SK-N-SH (cell line): ENCODE measurements around the gene RAB3C. TPM values are rescaled to one million over a fixed set of nuclear protein-coding genes. Genes with fewer than 3 reads are reported as not detected.

ENCODE experiments used
- CTCF ChIA-PET: fragments of 300-600, 350-600 bp; formaldehyde crosslinking; extraction: SDS; loops from one replicate; lab custom pipeline; 2021; lab: Yijun Ruan, JAX
- POLR2A ChIA-PET: fragments of 350-600 bp; sonication (Branson Sonifier 250); formaldehyde crosslinking; extraction: SDS; loops from one replicate; lab custom pipeline; 2020; ENCODE audit warnings: antibody characterized with exemption, inconsistent platforms; lab: Yijun Ruan, JAX
- DNase-seq: peaks from one replicate; pipeline ENCODE4 v3.0.0; 2012
- H2AFZ ChIP-seq: fragments of 200-600 bp; sonication (generic); 2 replicates; pipeline ENCODE4 v1.8.1; 2016; ENCODE audit warnings: antibody characterized with exemption, mild to moderate bottlenecking, low read depth
- H3F3A ChIP-seq: fragments of 200-600 bp; sonication (generic); replicated peaks from 2 replicates; pipeline ENCODE3; 2016; ENCODE audit warnings: antibody characterized with exemption, mild to moderate bottlenecking; ENCODE audit not compliant: insufficient read depth
- H3K27ac ChIP-seq, 2 experiments: fragments of 200-500 bp in 1 of 2; fragments of 200-600 bp in 1 of 2; sonication (Bioruptor generic) in 1 of 2; sonication (generic), shearing (Covaris generic) in 1 of 2; 2 replicates each; pipeline versions ENCODE4 v1.5.1 to v1.6.1; 2014 to 2016; ENCODE audit warnings: low read depth in 2 of 2, inconsistent platforms in 1 of 2, low read length in 1 of 2, mild to moderate bottlenecking in 1 of 2, mixed read lengths in 1 of 2
- H3K27me3 ChIP-seq: fragments of 200-600 bp; sonication (generic), shearing (Covaris generic); 2 replicates; pipeline ENCODE4 v1.6.1; 2016; ENCODE audit warnings: mixed run types; ENCODE audit not compliant: insufficient read depth
- H3K36me3 ChIP-seq, 2 experiments: fragments of 200-500 bp in 1 of 2; fragments of 200-600 bp in 1 of 2; sonication (Bioruptor generic) in 1 of 2; sonication (generic) in 1 of 2; replicated peaks in 1 of 2; 2 replicates each; pipeline versions ENCODE3 to v1.5.1; 2014 to 2016; ENCODE audit warnings: low read length in 1 of 2, mild to moderate bottlenecking in 1 of 2; ENCODE audit not compliant: insufficient read depth in 2 of 2, control insufficient read depth in 1 of 2
- H3K4me1 ChIP-seq, 2 experiments: fragments of 200-500 bp in 1 of 2; fragments of 200-600 bp in 1 of 2; sonication (Bioruptor generic) in 1 of 2; sonication (generic), shearing (Covaris generic) in 1 of 2; 2 replicates each; pipeline versions ENCODE4 v1.5.1 to v1.6.1; 2014 to 2016; ENCODE audit warnings: low read depth in 1 of 2, low read length in 1 of 2, mixed run types in 1 of 2; ENCODE audit not compliant: insufficient read depth in 2 of 2, control insufficient read depth in 1 of 2
- H3K4me2 ChIP-seq: fragments of 200-600 bp; sonication (generic), shearing (Covaris generic); 2 replicates; pipeline ENCODE4 v1.6.1; 2017; ENCODE audit warnings: mixed run types
- H3K4me3 ChIP-seq, 2 experiments: fragments of 200-500 bp in 1 of 2; fragments of 200-600 bp in 1 of 2; sonication (Bioruptor generic) in 1 of 2; sonication (generic), shearing (Covaris generic) in 1 of 2; 2 replicates each; pipeline versions ENCODE4 v1.5.1 to v1.8.1; 2014 to 2016; ENCODE audit warnings: low read depth in 2 of 2, inconsistent platforms in 1 of 2, low read length in 1 of 2, mild to moderate bottlenecking in 1 of 2, mixed read lengths in 1 of 2, moderate library complexity in 1 of 2
- H3K79me2 ChIP-seq: fragments of 200-600 bp; sonication (generic); 2 replicates; pipeline ENCODE4 v1.8.1; 2017; ENCODE audit warnings: mild to moderate bottlenecking; ENCODE audit not compliant: insufficient read depth
- H3K9ac ChIP-seq: fragments of 200-600 bp; sonication (generic); 2 replicates; pipeline ENCODE4 v1.6.1; 2017; ENCODE audit warnings: mixed run types
- H3K9me2 ChIP-seq: fragments of 200-600 bp; sonication (generic); 2 replicates; pipeline ENCODE4 v1.6.1; 2017; ENCODE audit warnings: mixed run types
- H3K9me3 ChIP-seq: fragments of 200-600 bp; sonication (generic); 2 replicates; pipeline ENCODE4 v1.6.1; 2017; ENCODE audit warnings: mixed run types, mild to moderate bottlenecking, moderate library complexity
- H4K20me1 ChIP-seq: fragments of 200-600 bp; sonication (generic); 2 replicates; pipeline ENCODE4 v1.6.1; 2017; ENCODE audit warnings: mild to moderate bottlenecking, mixed run types; ENCODE audit not compliant: insufficient read depth
- EZH2phosphoT487 ChIP-seq: fragments of 200-600 bp; sonication (generic); IDR thresholded peaks from 2 replicates; pipeline ENCODE4 v1.6.1; 2017; ENCODE audit warnings: low read depth, mixed run types, mild to moderate bottlenecking, antibody characterized with exemption, moderate library complexity, borderline replicate concordance
- FOSL2 ChIP-seq: IDR thresholded peaks from 2 replicates; pipeline ENCODE4 v1.4.0; 2012; ENCODE audit warnings: low read depth, mild to moderate bottlenecking, moderate library complexity, borderline replicate concordance
- FOXJ3 ChIP-seq: sonication (generic); formaldehyde crosslinking; IDR thresholded peaks from 2 replicates; pipeline ENCODE4 v1.5.1; 2020; ENCODE audit warnings: mild to moderate bottlenecking, missing genetic modification reagents
- FOXM1 ChIP-seq: IDR thresholded peaks from 2 replicates; pipeline ENCODE4 v1.4.0; 2012; ENCODE audit warnings: low read depth, mild to moderate bottlenecking
- MEF2A ChIP-seq: IDR thresholded peaks from 2 replicates; pipeline ENCODE4 v1.4.0; 2012; ENCODE audit warnings: low read depth, borderline replicate concordance
- POLR2AphosphoS5 ChIP-seq: IDR thresholded peaks from 2 replicates; pipeline ENCODE4 v1.6.1; 2012; ENCODE audit warnings: low read depth, low read length
- RAD21 ChIP-seq: IDR thresholded peaks from 2 replicates; pipeline ENCODE4 v1.6.1; 2012; ENCODE audit warnings: mild to moderate bottlenecking, low read length
- SIN3A ChIP-seq: IDR thresholded peaks from 2 replicates; pipeline ENCODE4 v1.6.1; 2012; ENCODE audit warnings: low read depth, mild to moderate bottlenecking, low read length, moderate library complexity, borderline replicate concordance
- SMC3 ChIP-seq: IDR thresholded peaks from 2 replicates; pipeline ENCODE4 v1.6.1; 2012; ENCODE audit warnings: low read depth, low read length, improper control_type of control experiment
- TEAD4 ChIP-seq: IDR thresholded peaks from 2 replicates; pipeline ENCODE4 v1.4.0; 2012; ENCODE audit warnings: mild to moderate bottlenecking, borderline replicate concordance; ENCODE audit not compliant: insufficient read depth
- WGBS: methylation state at CpG from one replicate; pipeline ENCODE4 v1.1.6; 2017; ENCODE audit warnings: low lambda C conversion rate; 5-methylcytosine and 5-hydroxymethylcytosine counted together
- polyA plus RNA-seq, 3 experiments: library from polyadenylated mRNA; depleted of rRNA; stranded (reverse); fragments of >200 nt; gene quantifications; 2 replicates each; pipeline ENCODE4 v1.2.3, GENCODE V29; 2012
- TF ChIP-seq, protein P1 (sequence below): IDR thresholded peaks from 2 replicates; pipeline ENCODE4 v1.4.0; 2012; ENCODE audit warnings: low read depth
- TF ChIP-seq, protein P2 (sequence below): fragments of 150-350 bp; IDR thresholded peaks from 2 replicates; pipeline ENCODE4 v1.6.1; 2016; ENCODE audit warnings: mild to moderate bottlenecking, low read depth, low read length
- TF ChIP-seq, protein P3 (sequence below): IDR thresholded peaks from 2 replicates; pipeline ENCODE4 v1.4.0; 2012; ENCODE audit warnings: low read depth, borderline replicate concordance
- TF ChIP-seq, protein P4 (sequence below): fragments of 150-350 bp; IDR thresholded peaks from 2 replicates; pipeline ENCODE4 v1.6.1; 2017; ENCODE audit warnings: antibody characterized with exemption, low read length, low read depth, borderline replicate concordance
- TF ChIP-seq, protein P5 (sequence below): IDR thresholded peaks from 2 replicates; pipeline ENCODE4 v1.6.1; 2012; ENCODE audit warnings: mild to moderate bottlenecking, low read depth, low read length, moderate library complexity

RAB3C gene
- polyA plus RNA-seq, 1 of the 3 experiments (the other 2 are of a cell fraction), result 0.03 TPM

DNA sequence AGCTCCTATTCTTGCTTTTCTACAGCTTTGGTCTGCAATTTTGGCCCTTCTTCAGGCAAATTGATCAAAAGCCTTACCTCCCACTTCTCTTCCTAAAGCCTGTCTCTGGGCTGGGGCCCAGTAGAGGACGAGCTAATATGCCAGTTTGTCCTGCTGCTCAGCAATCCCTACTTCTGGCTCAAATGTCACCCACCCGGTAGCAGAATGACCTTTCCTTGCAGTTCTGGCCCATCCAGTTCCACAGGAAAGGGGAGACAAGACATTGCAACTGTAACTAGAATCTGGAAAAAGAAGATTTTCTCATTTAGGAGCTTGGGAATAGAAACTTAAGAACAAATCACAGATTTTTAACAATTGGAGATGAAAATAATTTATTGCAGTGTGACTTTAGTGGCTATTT lies 261.5 kb downstream of the RAB3C start:
- Histone ChIP-seq H3F3A (no peaks in the 10 kb centered on the region), H3K9ac (no peak overlapping the region), H2AFZ (no peak overlapping the region), H3K27ac (no peak overlapping the region), H3K79me2 (no peaks in the 10 kb centered on the region), H3K9me3 (no peaks in the 10 kb centered on the region), H3K4me2 (no peak overlapping the region), H3K27me3 (no peaks in the 10 kb centered on the region), H3K36me3 (no peaks in the 10 kb centered on the region), H3K4me3 (no peak overlapping the region), H4K20me1 (no peaks in the 10 kb centered on the region), H3K4me1 (peaks cover 0 to 3% of the 10 kb centered on the region in 2 experiments; a peak in 1 of 4 replicates), H3K9me2 (no peaks in the 10 kb centered on the region)
- WGBS, result 23% methylated on average over 2 of the region's 2 CpGs
- CTCF ChIA-PET, result interaction anchor here (1.4 kb wide), 1 partner anchor 9 kb away, joined by 3 read pairs; no protein-coding TSS in a partner anchor
- no peak for DNase-seq
- TF ChIP-seq RAD21 (no peak), EZH2phosphoT487 (no peak)
- TF ChIP-seq, protein P1, sequence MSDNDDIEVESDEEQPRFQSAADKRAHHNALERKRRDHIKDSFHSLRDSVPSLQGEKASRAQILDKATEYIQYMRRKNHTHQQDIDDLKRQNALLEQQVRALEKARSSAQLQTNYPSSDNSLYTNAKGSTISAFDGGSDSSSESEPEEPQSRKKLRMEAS, result no peak
- TF ChIP-seq, protein P2, sequence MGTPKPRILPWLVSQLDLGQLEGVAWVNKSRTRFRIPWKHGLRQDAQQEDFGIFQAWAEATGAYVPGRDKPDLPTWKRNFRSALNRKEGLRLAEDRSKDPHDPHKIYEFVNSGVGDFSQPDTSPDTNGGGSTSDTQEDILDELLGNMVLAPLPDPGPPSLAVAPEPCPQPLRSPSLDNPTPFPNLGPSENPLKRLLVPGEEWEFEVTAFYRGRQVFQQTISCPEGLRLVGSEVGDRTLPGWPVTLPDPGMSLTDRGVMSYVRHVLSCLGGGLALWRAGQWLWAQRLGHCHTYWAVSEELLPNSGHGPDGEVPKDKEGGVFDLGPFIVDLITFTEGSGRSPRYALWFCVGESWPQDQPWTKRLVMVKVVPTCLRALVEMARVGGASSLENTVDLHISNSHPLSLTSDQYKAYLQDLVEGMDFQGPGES, result no peak
- TF ChIP-seq, protein P3, sequence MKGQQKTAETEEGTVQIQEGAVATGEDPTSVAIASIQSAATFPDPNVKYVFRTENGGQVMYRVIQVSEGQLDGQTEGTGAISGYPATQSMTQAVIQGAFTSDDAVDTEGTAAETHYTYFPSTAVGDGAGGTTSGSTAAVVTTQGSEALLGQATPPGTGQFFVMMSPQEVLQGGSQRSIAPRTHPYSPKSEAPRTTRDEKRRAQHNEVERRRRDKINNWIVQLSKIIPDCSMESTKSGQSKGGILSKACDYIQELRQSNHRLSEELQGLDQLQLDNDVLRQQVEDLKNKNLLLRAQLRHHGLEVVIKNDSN, result no peak
- POLR2A ChIA-PET, result no interaction called here

DNA sequence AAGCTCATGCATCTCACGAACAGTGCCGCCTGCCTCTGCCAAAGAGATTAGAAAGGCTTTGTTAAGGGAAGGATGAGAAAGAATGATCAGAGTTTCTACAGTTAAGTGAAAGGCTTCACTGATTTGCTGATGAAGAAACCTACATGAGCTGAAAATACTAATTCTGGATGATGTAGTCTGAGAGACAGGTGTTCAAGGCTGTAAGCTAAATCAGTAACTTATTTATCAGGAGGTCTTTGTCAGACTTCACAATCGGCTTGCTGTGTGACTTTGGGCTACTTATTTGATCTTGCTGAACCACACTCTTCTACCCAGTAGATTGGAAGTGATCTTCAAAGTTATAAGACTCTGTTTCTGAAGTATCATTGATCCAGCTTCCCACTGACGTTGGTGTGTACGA lies 264.2 kb downstream of the RAB3C start:
- Histone ChIP-seq H3K36me3 (no peaks in the 10 kb centered on the region), H3K79me2 (no peaks in the 10 kb centered on the region), H4K20me1 (no peaks in the 10 kb centered on the region), H3K9me3 (no peaks in the 10 kb centered on the region), H3K9ac (no peak overlapping the region), H3K27ac (no peak overlapping the region), H3K4me1 (peaks cover 0 to 11% of the 10 kb centered on the region in 2 experiments; a peak in 2 of 4 replicates), H3K9me2 (no peaks in the 10 kb centered on the region), H3K4me2 (no peak overlapping the region), H3K4me3 (no peak overlapping the region), H3F3A (no peaks in the 10 kb centered on the region), H3K27me3 (0 out of 2 replicates have a peak, but pooled peaks cover 1% of the 10 kb centered on the region), H2AFZ (no peak overlapping the region)
- ChIA-PET POLR2A (no interaction called here), CTCF (interaction anchor here (1.2 to 5.1 kb wide), 2 partner anchors 349 to 1069 kb away, joined by 3 to 100 read pairs; no protein-coding TSS in a partner anchor)
- WGBS, result 55% methylated on average over 5 of the region's 5 CpGs
- DNase-seq, result no peak
- TF ChIP-seq FOXJ3 (CRISPR knock-in tag) (no peak), MEF2A (no peak), FOXM1 (no peak), RAD21 (no peak), SIN3A (no peak), FOSL2 (no peak), POLR2AphosphoS5 (no peak), TEAD4 (no peak), SMC3 (no peak)
- TF ChIP-seq, protein P4, sequence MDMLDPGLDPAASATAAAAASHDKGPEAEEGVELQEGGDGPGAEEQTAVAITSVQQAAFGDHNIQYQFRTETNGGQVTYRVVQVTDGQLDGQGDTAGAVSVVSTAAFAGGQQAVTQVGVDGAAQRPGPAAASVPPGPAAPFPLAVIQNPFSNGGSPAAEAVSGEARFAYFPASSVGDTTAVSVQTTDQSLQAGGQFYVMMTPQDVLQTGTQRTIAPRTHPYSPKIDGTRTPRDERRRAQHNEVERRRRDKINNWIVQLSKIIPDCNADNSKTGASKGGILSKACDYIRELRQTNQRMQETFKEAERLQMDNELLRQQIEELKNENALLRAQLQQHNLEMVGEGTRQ, result no peak
- TF ChIP-seq, protein P5, sequence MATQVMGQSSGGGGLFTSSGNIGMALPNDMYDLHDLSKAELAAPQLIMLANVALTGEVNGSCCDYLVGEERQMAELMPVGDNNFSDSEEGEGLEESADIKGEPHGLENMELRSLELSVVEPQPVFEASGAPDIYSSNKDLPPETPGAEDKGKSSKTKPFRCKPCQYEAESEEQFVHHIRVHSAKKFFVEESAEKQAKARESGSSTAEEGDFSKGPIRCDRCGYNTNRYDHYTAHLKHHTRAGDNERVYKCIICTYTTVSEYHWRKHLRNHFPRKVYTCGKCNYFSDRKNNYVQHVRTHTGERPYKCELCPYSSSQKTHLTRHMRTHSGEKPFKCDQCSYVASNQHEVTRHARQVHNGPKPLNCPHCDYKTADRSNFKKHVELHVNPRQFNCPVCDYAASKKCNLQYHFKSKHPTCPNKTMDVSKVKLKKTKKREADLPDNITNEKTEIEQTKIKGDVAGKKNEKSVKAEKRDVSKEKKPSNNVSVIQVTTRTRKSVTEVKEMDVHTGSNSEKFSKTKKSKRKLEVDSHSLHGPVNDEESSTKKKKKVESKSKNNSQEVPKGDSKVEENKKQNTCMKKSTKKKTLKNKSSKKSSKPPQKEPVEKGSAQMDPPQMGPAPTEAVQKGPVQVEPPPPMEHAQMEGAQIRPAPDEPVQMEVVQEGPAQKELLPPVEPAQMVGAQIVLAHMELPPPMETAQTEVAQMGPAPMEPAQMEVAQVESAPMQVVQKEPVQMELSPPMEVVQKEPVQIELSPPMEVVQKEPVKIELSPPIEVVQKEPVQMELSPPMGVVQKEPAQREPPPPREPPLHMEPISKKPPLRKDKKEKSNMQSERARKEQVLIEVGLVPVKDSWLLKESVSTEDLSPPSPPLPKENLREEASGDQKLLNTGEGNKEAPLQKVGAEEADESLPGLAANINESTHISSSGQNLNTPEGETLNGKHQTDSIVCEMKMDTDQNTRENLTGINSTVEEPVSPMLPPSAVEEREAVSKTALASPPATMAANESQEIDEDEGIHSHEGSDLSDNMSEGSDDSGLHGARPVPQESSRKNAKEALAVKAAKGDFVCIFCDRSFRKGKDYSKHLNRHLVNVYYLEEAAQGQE, result no peak
